K562 (cell line): Measurements from ENCODE around the gene EEF1A2. TPM values are rescaled to one million over a fixed set of nuclear protein-coding genes. Genes with fewer than 3 reads are reported as not detected.

Source experiments
- ATAC-seq: fragments of 200-7000 bp; cut with Tn5 transposase; 3 replicates; pipeline ENCODE4 v1.9.1; 2020; ENCODE audit warnings: moderate library complexity
- BruUV-seq: library from RNA; stranded (reverse); fragments of 400-500 nt; replicated peaks from 2 replicates; lab custom pipeline; 2021; lab: Mats Ljungman, UMichigan
- CTCF ChIA-PET: fragments of 300-600 bp; formaldehyde crosslinking; extraction: SDS; loops from one replicate; lab custom pipeline; 2021; ENCODE audit warnings: low intra/inter-chr PET ratio; lab: Yijun Ruan, JAX
- POLR2A ChIA-PET: fragments of 300-600, 350-650 bp; sonication (Branson Sonifier 250); formaldehyde crosslinking; extraction: SDS; loops from one replicate; lab custom pipeline; 2021; ENCODE audit warnings: antibody characterized with exemption, inconsistent platforms; lab: Yijun Ruan, JAX
- DNase-seq, 4 experiments: peaks; one replicate each; pipeline versions ENCODE4 v3.0.0 to v3.0.0-alpha.2; 2011 to 2018; ENCODE audit warnings: low spot score in 3 of 4, mixed read lengths in 3 of 4; ENCODE audit errors: extremely low read depth in 1 of 4
- FAIRE-seq: peaks from 2 replicates; lab custom pipeline; 2011; peaks lifted over from hg19 to GRCh38; lab: Jason Lieb, UNC
- H2AFZ ChIP-seq: 2 replicates; pipeline ENCODE4 v1.6.0; 2011; ENCODE audit warnings: low read depth, low read length, control low read depth, inconsistent platforms
- H3K27ac ChIP-seq: fragments of 200-600 bp; 3 replicates; pipeline ENCODE4 v1.8.0; 2011; ENCODE audit warnings: low read depth, mild to moderate bottlenecking, control low read depth, inconsistent platforms, low read length, moderate library complexity, mixed read lengths; ENCODE audit errors: extremely low read depth
- H3K27me3 ChIP-seq, 2 experiments: fragments of 300-600 bp in 1 of 2; 2 replicates in 1 of 2; 3 replicates in 1 of 2; pipeline versions ENCODE4 v1.6.0 to v1.8.0; 2011; ENCODE audit warnings: inconsistent platforms in 2 of 2, low read length in 2 of 2, mild to moderate bottlenecking in 1 of 2, mixed read lengths in 1 of 2, moderate library complexity in 1 of 2; ENCODE audit not compliant: control insufficient read depth in 2 of 2, insufficient read depth in 2 of 2
- H3K36me3 ChIP-seq: fragments of 300-600 bp; 3 replicates; pipeline ENCODE4 v1.8.0; 2011; ENCODE audit warnings: mild to moderate bottlenecking, low read length, inconsistent platforms; ENCODE audit not compliant: control insufficient read depth, insufficient read depth
- H3K4me1 ChIP-seq, 2 experiments: fragments of 200-600 bp in 1 of 2; replicated peaks in 1 of 2; 2 replicates in 1 of 2; 3 replicates in 1 of 2; pipeline versions ENCODE4 v1.5.1 to v1.8.0; 2011; ENCODE audit warnings: inconsistent platforms in 2 of 2, low read length in 2 of 2, mild to moderate bottlenecking in 1 of 2, mixed read lengths in 1 of 2, moderate library complexity in 1 of 2; ENCODE audit not compliant: control insufficient read depth in 2 of 2, insufficient read depth in 2 of 2
- H3K4me2 ChIP-seq: 2 replicates; pipeline ENCODE4 v1.6.1; 2011; ENCODE audit warnings: low read length, control low read depth, inconsistent platforms, mixed read lengths; ENCODE audit not compliant: insufficient read depth
- H3K4me3 ChIP-seq: fragments of 200-600 bp; sonication (generic), shearing (Covaris generic); 2 replicates; pipeline ENCODE4 v1.5.1; 2016; ENCODE audit warnings: control low read depth, inconsistent platforms
- H3K79me2 ChIP-seq: fragments of 200-600 bp; 3 replicates; pipeline ENCODE4 v1.8.0; 2011; ENCODE audit warnings: low read length, inconsistent platforms; ENCODE audit not compliant: control insufficient read depth, insufficient read depth
- H3K9ac ChIP-seq, 2 experiments: 2 replicates each; pipeline versions ENCODE4 v1.6.0 to v1.6.1; 2011; ENCODE audit warnings: low read depth in 2 of 2, low read length in 2 of 2, control low read depth in 1 of 2, inconsistent platforms in 1 of 2, mild to moderate bottlenecking in 1 of 2, mixed read lengths in 1 of 2; ENCODE audit not compliant: insufficient read depth in 1 of 2
- H3K9me1 ChIP-seq: one replicate; pipeline ENCODE4 v1.6.0; 2011; ENCODE audit warnings: inconsistent platforms, mild to moderate bottlenecking, low read length, moderate library complexity; ENCODE audit not compliant: control insufficient read depth, insufficient read depth
- H3K9me3 ChIP-seq: replicated peaks from 2 replicates; pipeline ENCODE4 v1.5.1; 2011; ENCODE audit warnings: low read depth, low read length, inconsistent platforms; ENCODE audit not compliant: control insufficient read depth, insufficient read depth
- H4K20me1 ChIP-seq: replicated peaks from 2 replicates; pipeline ENCODE4 v1.6.1; 2011; ENCODE audit warnings: low read length, inconsistent platforms, mixed read lengths; ENCODE audit not compliant: control insufficient read depth, insufficient read depth
- CEBPB ChIP-seq: fragments of 450-650 bp; IDR thresholded peaks from 2 replicates; pipeline ENCODE4 v1.6.1; 2016; ENCODE audit warnings: missing genetic modification characterization, missing compliant biosample characterization
- CEBPG ChIP-seq, 3 experiments: fragments of 200-800 bp in 1 of 3; sonication (Bioruptor generic) in 1 of 3; sonication (generic) in 1 of 3; formaldehyde crosslinking in 1 of 3; IDR thresholded peaks in 2 of 3; conservative IDR thresholded peaks in 1 of 3; 2 replicates each; pipeline versions ENCODE4 v1.6.1 to v1.8.0; 2016 to 2022; ENCODE audit warnings: missing compliant biosample characterization in 2 of 3, missing genetic modification characterization in 2 of 3, mild to moderate bottlenecking in 1 of 3, missing genetic modification reagents in 1 of 3
- FOXA3 ChIP-seq, 2 experiments: fragments of 450-650 bp in 1 of 2; sonication (generic) in 1 of 2; formaldehyde crosslinking; IDR thresholded peaks in 1 of 2; conservative IDR thresholded peaks in 1 of 2; 2 replicates each; pipeline versions ENCODE4 v1.4.0 to v1.8.0; 2020 to 2022; ENCODE audit warnings: mild to moderate bottlenecking in 2 of 2, missing genetic modification reagents in 1 of 2
- MEF2D ChIP-seq: conservative IDR thresholded peaks from 2 replicates; pipeline ENCODE4 v1.6.1; 2016; ENCODE audit warnings: low read depth, missing genetic modification characterization, missing compliant biosample characterization
- NFE2 ChIP-seq: IDR thresholded peaks from 2 replicates; pipeline ENCODE4 v1.6.1; 2014; ENCODE audit warnings: antibody characterized with exemption, low read depth
- THRB ChIP-seq: fragments of 450-650 bp; formaldehyde crosslinking; conservative IDR thresholded peaks from 2 replicates; pipeline ENCODE4 v1.4.0; 2022; ENCODE audit warnings: mild to moderate bottlenecking, missing genetic modification characterization
- ZNF407 ChIP-seq: fragments of 450-650 bp; IDR thresholded peaks from 2 replicates; pipeline ENCODE4 v1.6.1; 2016; ENCODE audit warnings: low read depth
- WGBS: fragments of 100-300 bp; shearing (Covaris generic); methylation state at CpG from one replicate; pipeline ENCODE4 v1.1.6; 2016; ENCODE audit warnings: low coverage, mixed read lengths; ENCODE audit not compliant: insufficient coverage; ENCODE audit errors: missing lambda C conversion rate; 5-methylcytosine and 5-hydroxymethylcytosine counted together
- in situ Hi-C: fragments of 300-500 bp; cut with MboI; formaldehyde crosslinking; loops from 4 replicates; pipeline ENCODE4 v1.15.0; 2018; ENCODE audit warnings: inconsistent platforms, mixed read lengths
- intact Hi-C: fragments of 100-400 bp; cut with micrococcal nuclease; formaldehyde crosslinking; loops from 2 replicates; pipeline ENCODE4 v1.14.2; 2022
- polyA plus RNA-seq, 8 experiments: library from polyadenylated mRNA; depleted of rRNA in 4 of 8; stranded (reverse) in 5 of 8; unstranded in 3 of 8; fragments of >200 nt; fragmentation: Nextera tagmentation in 2 of 8; fragmentation: Illumina TruSeq in 1 of 8; extraction: Ambion mirVana in 2 of 8; extraction: Trizol in 1 of 8; gene quantifications; 2 replicates each; pipeline versions ENCODE4 v1.2.1 to v1.2.3, GENCODE V29; 2011 to 2014; ENCODE audit warnings: inconsistent platforms in 1 of 8, missing spikeins in 1 of 8
- total RNA-seq, 7 experiments: library from RNA; depleted of rRNA in 6 of 7; stranded (reverse); fragments of >200 nt in 6 of 7; fragmentation: Illumina TruSeq in 2 of 7; extraction: Trizol in 2 of 7; gene quantifications; 2 replicates each; pipeline versions ENCODE4 v1.2.1 to v1.2.3, GENCODE V29; 2011 to 2021; ENCODE audit warnings: low replicate concordance in 1 of 7

The EEF1A2 gene
- total and polyA plus RNA-seq, 9 of the 15 experiments (the other 6 are each of a cell fraction or from before 2014, with no cell fraction given): 0.04 to 29.6 (median 11.5) TPM

GRCh38 chr20:63509088-63509564 is 10.2 kb upstream of the EEF1A2 start:
- Histone ChIP-seq H3K36me3 (no peaks in the 10 kb centered on the region), H4K20me1 (no peaks in the 10 kb centered on the region), H2AFZ (no peak overlapping the region), H3K4me2 (no peak overlapping the region), H3K9me3 (peaks cover 6% of the 10 kb centered on the region), H3K79me2 (no peaks in the 10 kb centered on the region), H3K27ac (no peak overlapping the region), H3K9me1 (no peaks in the 10 kb centered on the region), H3K27me3 (peaks cover 32 to 51% of the 10 kb centered on the region in 2 experiments), H3K4me3 (no peak overlapping the region), H3K4me1 (peaks cover 0 to 13% of the 10 kb centered on the region in 2 experiments; a peak in 4 of 5 replicates), H3K9ac (no peak overlapping the region)
- no TSS peak for BruUV-seq
- no peak for FAIRE-seq
- no peak for DNase-seq
- in situ Hi-C loops (no loop called here), intact Hi-C loops (no loop called here)
- no peak; the same call in 2 of the 3 replicates for ATAC-seq
- WGBS: 4% methylated on average over 9 of the region's 9 CpGs
- ChIA-PET POLR2A (interaction anchor here (0.6 to 3.1 kb wide), 3 partner anchors 9 to 12 kb away, joined by 3 to 9 read pairs (median 7); partner anchors contain the start of gene PPDPF), CTCF (no interaction called here)
- TF ChIP-seq FOXA3 (CRISPR knock-in tag; conservative IDR thresholded peaks at IDR 0.05 in 1 of 2, IDR thresholded peaks at IDR 0.05 in 1 of 2) (0 out of 4 replicates have a peak, but pooled peaks of 1 of the 2 experiments have one; percentile 32), MEF2D (peak; percentile 85), ZNF407 (no peak), THRB (no peak), CEBPB (peak; percentile 67), CEBPG (CRISPR knock-in tag; IDR thresholded peaks at IDR 0.05) (peak; percentile 83), CEBPG (tag; conservative IDR thresholded peaks at IDR 0.05 in 1 of 2, IDR thresholded peaks at IDR 0.05 in 1 of 2) (peak; percentile 88 to 95), NFE2 (no peak)
